HFF-Myc (cell line): ENCODE data around the gene KRT84.
"Not testable (repeated sequence)": the region's sequence is repeated elsewhere in the genome, so short reads cannot be mapped to it uniquely, and the experiment has no call there.

Source experiments
- DNase-seq: peaks from one replicate; pipeline ENCODE4 v3.0.0-alpha.2; 2011; ENCODE audit warnings: low read depth; ENCODE audit errors: extremely low read depth
- H3K4me3 ChIP-seq: replicated peaks from 2 replicates; pipeline ENCODE4 v1.5.1; 2011; ENCODE audit warnings: low read depth, mild to moderate bottlenecking, control low read depth, low read length
- CTCF ChIP-seq: IDR thresholded peaks from 2 replicates; pipeline ENCODE4 v1.5.1; 2012; ENCODE audit warnings: mild to moderate bottlenecking, low read depth, low read length, control low read depth; ENCODE audit errors: missing control alignments

KRT84 gene

GRCh38 chr12:52413202-52413601, 27.8 kb upstream of the KRT84 start:
- DNase-seq = no peak
- no peak overlapping the region for H3K4me3 ChIP-seq
- no peak for TF ChIP-seq CTCF

DNA sequence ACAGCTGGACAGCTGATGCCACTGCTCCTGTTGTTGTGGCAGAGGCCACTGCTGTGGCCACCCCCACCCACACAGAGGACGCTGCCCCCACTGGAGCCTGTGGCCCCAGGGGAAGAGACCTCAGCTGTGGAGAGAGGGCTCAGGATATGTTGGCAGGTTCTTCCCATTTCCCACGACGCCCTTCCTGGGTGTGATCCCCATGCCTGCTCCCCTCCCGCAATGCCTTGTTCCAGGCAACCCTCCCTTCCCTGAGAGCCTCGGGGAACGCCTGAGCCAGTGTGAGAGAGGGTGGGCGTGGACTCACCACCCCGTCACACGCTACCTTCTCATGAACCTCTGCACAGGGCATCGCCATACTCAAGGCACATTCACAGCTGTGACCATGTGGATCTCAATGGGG, 26.4 kb upstream of the KRT84 start:
- no peak for DNase-seq
- no peak overlapping the region for H3K4me3 ChIP-seq
- no peak for TF ChIP-seq CTCF

DNA sequence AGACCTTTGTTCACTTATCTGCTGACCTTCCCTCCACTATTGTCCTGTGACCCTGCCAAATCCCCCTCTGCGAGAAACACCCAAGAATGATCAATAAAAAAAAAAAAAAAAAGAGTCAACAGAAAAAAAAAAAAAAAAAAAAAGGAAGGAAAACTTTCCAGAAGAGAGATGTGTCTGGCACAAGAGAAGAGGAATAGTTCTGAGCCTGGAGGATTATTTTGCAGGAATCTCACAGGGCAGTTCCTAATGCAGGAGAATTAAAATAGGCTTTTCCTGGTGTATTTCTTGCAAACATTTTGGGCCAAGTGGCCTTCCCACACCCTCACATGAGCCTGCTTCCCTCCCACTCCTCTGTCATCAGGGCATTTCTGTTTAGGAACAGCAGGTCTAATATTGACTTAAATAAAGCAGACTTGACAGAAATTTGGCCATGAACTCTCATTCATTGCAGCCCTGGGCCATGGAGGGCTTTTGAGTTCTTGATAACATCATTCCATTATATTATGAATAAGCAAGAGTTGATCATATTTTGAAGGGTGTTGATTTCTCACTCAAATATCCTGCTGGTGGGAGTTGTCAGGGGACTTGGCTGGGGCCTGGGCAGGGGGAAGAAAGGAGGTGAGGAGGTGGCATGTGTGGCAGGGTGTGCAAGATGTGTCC, 25.3 kb upstream of the KRT84 start:
- H3K4me3 ChIP-seq, DNase-seq: not testable (repeated sequence)

DNA sequence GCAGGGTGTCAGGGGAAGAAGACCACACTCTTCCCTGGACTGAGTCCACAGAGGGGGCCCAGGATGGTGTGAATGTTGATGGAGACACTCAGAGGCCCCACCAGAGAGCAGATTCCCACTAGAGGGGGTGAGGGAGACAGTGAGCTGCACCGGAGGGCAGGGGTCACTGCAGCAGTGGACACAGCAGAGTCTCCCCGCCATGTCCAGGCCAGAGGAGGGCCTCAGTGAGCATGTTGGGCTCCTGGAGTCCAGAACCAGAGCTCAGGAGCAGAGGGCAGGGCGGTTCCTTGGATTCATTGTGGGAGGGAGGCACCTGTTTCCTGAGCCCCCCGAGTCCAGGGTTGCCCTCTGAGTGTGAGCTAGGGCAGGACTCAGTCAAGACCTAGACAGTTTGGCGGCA, 22.5 kb upstream of the KRT84 start:
- peak; percentile 5 for TF ChIP-seq CTCF
- DNase-seq = no peak

DNA sequence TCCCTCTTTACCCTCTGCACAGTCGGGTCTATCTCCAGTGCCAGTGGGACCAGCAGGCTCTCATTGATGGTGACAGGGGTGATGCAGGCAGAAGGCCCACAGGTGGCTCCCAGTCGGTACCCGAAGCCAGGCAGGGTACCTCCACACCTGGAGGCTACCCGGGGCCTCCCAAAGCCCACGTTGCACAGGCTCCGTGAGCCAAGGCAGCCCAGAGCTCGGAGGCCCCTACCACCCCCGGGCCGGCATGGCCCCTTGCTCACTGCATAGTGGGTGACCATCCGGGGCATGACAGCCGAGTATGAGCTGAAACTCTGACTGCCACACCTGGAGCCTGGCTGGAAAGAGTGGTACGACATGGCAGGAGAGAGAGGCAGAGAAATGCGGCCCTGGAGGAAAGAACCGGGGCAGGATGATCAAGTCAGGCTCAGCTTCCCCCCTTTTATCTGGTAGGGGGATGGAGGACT, 20.5 kb upstream of the KRT84 start, which contains the start of gene KRT82:
KRT82 (minus strand) TSS at position 414 of the 464 bp plus-strand sequence; CDS start at position 356, 58 bp downstream.
- no peak for DNase-seq
- no peak for TF ChIP-seq CTCF
- no peak within 1 kb of the TSS for H3K4me3 ChIP-seq

More for the DNA sequence above, 22.5 kb upstream of the KRT84 start:
- H3K4me3 ChIP-seq = no peak overlapping the region

DNA sequence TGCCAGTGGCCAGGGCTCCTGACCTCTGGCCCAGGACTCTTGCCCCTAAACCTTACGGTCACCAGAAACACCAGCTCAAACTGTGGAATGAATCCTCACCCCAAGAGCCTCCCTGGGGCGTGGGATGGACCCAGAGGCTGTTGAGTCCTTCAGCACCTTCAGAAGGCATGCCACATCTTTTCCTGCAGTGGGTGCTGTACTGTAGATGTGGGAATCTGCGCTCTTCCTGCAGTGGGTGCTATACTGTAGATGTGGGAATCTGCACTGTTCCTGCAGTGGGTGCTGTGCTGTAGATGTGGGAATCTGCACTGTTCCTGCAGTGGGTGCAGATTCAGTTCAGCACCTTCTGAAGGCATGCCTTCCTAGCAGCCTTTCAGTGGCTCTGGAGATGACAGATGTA, 19.5 kb upstream of the KRT84 start:
- H3K4me3 ChIP-seq = no peak overlapping the region
- no peak for TF ChIP-seq CTCF
- DNase-seq = no peak

DNA sequence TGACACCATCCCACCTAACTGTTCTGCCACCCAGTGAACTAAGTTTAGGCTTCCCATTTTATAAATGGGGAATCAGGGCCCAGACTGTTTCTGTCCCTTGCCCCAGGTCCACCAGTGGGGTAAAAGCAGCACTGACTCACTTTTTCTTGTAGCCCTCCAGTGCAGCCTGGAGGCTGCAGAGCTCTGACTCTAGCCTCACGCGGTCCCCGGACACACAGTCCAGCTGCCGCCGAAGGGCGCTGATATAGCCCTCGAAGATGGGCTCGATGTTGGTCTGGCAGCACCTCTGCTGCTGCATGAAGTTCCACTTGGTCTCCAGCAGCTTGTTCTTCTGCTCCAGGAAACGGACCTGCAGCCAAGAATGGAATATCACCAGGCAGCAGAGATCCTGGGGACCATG, 18.1 kb upstream of the KRT84 start:
- TF ChIP-seq CTCF = no peak
- no peak for DNase-seq
- no peak overlapping the region for H3K4me3 ChIP-seq
